MM.1S (cell line): ENCODE measurements around the gene CCL19.

Experiments
- DNase-seq: peaks from one replicate; pipeline ENCODE4 v3.0.0-alpha.2; 2015
- H2AFZ ChIP-seq: fragments of 300-600 bp; sonication (generic); 2 replicates; pipeline ENCODE4 v1.6.0; 2016; ENCODE audit warnings: antibody characterized with exemption, low read length
- H3F3A ChIP-seq: fragments of 300-600 bp; sonication (generic); 2 replicates; pipeline ENCODE4 v1.6.1; 2016; ENCODE audit warnings: mild to moderate bottlenecking, antibody characterized with exemption, low read length, moderate library complexity, mixed read lengths; ENCODE audit not compliant: insufficient read depth
- H3K27ac ChIP-seq: fragments of 300-600 bp; sonication (generic); 2 replicates; pipeline ENCODE4 v1.5.1; 2016; ENCODE audit warnings: mild to moderate bottlenecking, low read length
- H3K27me3 ChIP-seq: fragments of 300-600 bp; sonication (generic); replicated peaks from 2 replicates; pipeline ENCODE4 v1.6.0; 2016; ENCODE audit warnings: low read length; ENCODE audit not compliant: insufficient read depth
- H3K36me3 ChIP-seq: fragments of 300-600 bp; sonication (generic); replicated peaks from 2 replicates; pipeline ENCODE4 v1.6.1; 2016; ENCODE audit warnings: mild to moderate bottlenecking, low read length, mixed read lengths; ENCODE audit not compliant: insufficient read depth
- H3K4me1 ChIP-seq: fragments of 300-600 bp; sonication (generic); 2 replicates; pipeline ENCODE4 v1.6.1; 2016; ENCODE audit warnings: low read length, mixed read lengths
- H3K4me2 ChIP-seq: fragments of 300-600 bp; sonication (generic); 2 replicates; pipeline ENCODE4 v1.6.0; 2016; ENCODE audit warnings: low read depth, low read length
- H3K4me3 ChIP-seq: fragments of 300-600 bp; sonication (generic); 2 replicates; pipeline ENCODE4 v1.5.1; 2016; ENCODE audit warnings: low read length, mixed read lengths
- H3K79me2 ChIP-seq: fragments of 300-600 bp; sonication (generic); 2 replicates; pipeline ENCODE4 v1.6.1; 2016; ENCODE audit warnings: mixed run types, low read length, mixed read lengths
- H3K9ac ChIP-seq: fragments of 300-600 bp; sonication (generic); 2 replicates; pipeline ENCODE4 v1.6.1; 2016; ENCODE audit warnings: low read length, mixed read lengths
- H3K9me2 ChIP-seq: fragments of 300-600 bp; sonication (generic); replicated peaks from 2 replicates; pipeline ENCODE4 v1.6.1; 2016; ENCODE audit warnings: mild to moderate bottlenecking, low read length, mixed read lengths; ENCODE audit not compliant: insufficient read depth
- H3K9me3 ChIP-seq: fragments of 300-600 bp; sonication (generic); replicated peaks from 2 replicates; pipeline ENCODE4 v1.6.1; 2016; ENCODE audit warnings: mild to moderate bottlenecking, low read length, mixed read lengths; ENCODE audit not compliant: insufficient read depth
- H4K20me1 ChIP-seq: fragments of 300-600 bp; sonication (generic); 2 replicates; pipeline ENCODE4 v1.6.1; 2016; ENCODE audit warnings: mild to moderate bottlenecking, low read length, moderate library complexity, mixed read lengths; ENCODE audit not compliant: insufficient read depth
- EZH2 ChIP-seq: fragments of 300-600 bp; sonication (generic); optimal IDR thresholded peaks from 2 replicates; pipeline ENCODE3; 2017; ENCODE audit warnings: low read depth, mild to moderate bottlenecking, antibody characterized with exemption, low read length, mixed read lengths
- EZH2phosphoT487 ChIP-seq: fragments of 300-600 bp; sonication (generic); IDR thresholded peaks from 2 replicates; pipeline ENCODE4 v1.6.1; 2018; ENCODE audit warnings: antibody characterized with exemption, low read length
- TF ChIP-seq, protein P1 (sequence below): fragments of 300-600 bp; sonication (generic); IDR thresholded peaks from 2 replicates; pipeline ENCODE4 v1.5.1; 2016; ENCODE audit warnings: antibody characterized with exemption, low read length, mixed read lengths

Gene CCL19

DNA sequence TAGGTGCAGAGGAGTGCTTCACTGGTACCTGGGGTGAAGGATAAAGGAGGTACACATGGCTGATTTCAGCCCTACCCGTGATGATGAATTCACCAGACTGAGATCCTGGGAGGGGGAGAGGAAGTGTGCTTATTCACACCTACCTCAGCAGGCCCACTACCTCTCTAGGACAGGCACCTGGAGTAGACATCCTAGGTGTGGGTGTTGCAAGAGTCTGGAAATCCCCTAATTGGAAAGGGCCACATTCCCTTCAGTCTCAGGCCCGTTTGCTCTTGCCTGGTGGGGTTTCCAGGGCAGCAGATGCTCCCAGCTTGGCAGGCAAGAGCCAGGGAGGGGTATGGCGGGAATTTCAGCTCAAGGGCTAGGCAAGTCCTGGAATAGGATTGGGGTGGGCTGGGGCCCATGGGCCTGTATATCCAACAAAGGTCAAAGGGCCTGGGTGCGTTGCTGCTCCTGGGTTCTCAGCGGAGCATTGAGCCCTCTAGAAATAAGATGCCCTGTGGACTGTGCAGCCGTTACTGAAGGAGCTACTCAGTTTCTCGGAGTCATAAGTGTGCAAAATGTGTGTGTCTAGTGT is 24.7 kb upstream of the CCL19 start:
- Histone ChIP-seq H3K4me2 (no peak overlapping the region), H3K9me2 (no peaks in the 10 kb centered on the region), H3K27ac (no peak overlapping the region), H4K20me1 (no peaks in the 10 kb centered on the region), H2AFZ (no peak overlapping the region), H3K27me3 (no peaks in the 10 kb centered on the region), H3K4me3 (no peak overlapping the region), H3K9ac (no peak overlapping the region), H3K9me3 (no peaks in the 10 kb centered on the region), H3K36me3 (no peaks in the 10 kb centered on the region), H3K79me2 (no peaks in the 10 kb centered on the region), H3F3A (no peaks in the 10 kb centered on the region), H3K4me1 (no peaks in the 10 kb centered on the region)
- TF ChIP-seq EZH2: no peak
- DNase-seq: no peak

GRCh38 chr9:34714007-34714406 is 22.9 kb upstream of the CCL19 start:
- TF ChIP-seq EZH2 (no peak), EZH2phosphoT487 (no peak)
- TF ChIP-seq, protein P1, sequence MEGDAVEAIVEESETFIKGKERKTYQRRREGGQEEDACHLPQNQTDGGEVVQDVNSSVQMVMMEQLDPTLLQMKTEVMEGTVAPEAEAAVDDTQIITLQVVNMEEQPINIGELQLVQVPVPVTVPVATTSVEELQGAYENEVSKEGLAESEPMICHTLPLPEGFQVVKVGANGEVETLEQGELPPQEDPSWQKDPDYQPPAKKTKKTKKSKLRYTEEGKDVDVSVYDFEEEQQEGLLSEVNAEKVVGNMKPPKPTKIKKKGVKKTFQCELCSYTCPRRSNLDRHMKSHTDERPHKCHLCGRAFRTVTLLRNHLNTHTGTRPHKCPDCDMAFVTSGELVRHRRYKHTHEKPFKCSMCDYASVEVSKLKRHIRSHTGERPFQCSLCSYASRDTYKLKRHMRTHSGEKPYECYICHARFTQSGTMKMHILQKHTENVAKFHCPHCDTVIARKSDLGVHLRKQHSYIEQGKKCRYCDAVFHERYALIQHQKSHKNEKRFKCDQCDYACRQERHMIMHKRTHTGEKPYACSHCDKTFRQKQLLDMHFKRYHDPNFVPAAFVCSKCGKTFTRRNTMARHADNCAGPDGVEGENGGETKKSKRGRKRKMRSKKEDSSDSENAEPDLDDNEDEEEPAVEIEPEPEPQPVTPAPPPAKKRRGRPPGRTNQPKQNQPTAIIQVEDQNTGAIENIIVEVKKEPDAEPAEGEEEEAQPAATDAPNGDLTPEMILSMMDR: no peak
- Histone ChIP-seq H3K9me2 (no peaks in the 10 kb centered on the region), H3K36me3 (no peaks in the 10 kb centered on the region), H3K9ac (no peak overlapping the region), H3K9me3 (no peaks in the 10 kb centered on the region), H3K79me2 (no peaks in the 10 kb centered on the region), H3K27ac (no peak overlapping the region), H3F3A (no peaks in the 10 kb centered on the region), H3K27me3 (no peaks in the 10 kb centered on the region), H3K4me1 (no peaks in the 10 kb centered on the region), H3K4me2 (no peak overlapping the region), H2AFZ (no peak overlapping the region), H3K4me3 (no peak overlapping the region), H4K20me1 (no peaks in the 10 kb centered on the region)
- DNase-seq: no peak

GRCh38 chr9:34712140-34712539 is 21.1 kb upstream of the CCL19 start:
- no peak for DNase-seq
- H3K4me2 ChIP-seq: no peak overlapping the region
- no peaks in the 10 kb centered on the region for H3K9me3 ChIP-seq
- H3K27ac ChIP-seq: no peak overlapping the region
- no peaks in the 10 kb centered on the region for H3K79me2 ChIP-seq
- no peaks in the 10 kb centered on the region for H3F3A ChIP-seq
- H3K4me3 ChIP-seq: no peak overlapping the region
- H2AFZ ChIP-seq: no peak overlapping the region
- TF ChIP-seq EZH2: no peak
- TF ChIP-seq, protein P1: no peak
- no peak for TF ChIP-seq EZH2phosphoT487
- no peaks in the 10 kb centered on the region for H3K27me3 ChIP-seq
- H4K20me1 ChIP-seq: no peaks in the 10 kb centered on the region
- H3K36me3 ChIP-seq: no peaks in the 10 kb centered on the region
- H3K9me2 ChIP-seq: no peaks in the 10 kb centered on the region
- no peaks in the 10 kb centered on the region for H3K4me1 ChIP-seq
- no peak overlapping the region for H3K9ac ChIP-seq

DNA sequence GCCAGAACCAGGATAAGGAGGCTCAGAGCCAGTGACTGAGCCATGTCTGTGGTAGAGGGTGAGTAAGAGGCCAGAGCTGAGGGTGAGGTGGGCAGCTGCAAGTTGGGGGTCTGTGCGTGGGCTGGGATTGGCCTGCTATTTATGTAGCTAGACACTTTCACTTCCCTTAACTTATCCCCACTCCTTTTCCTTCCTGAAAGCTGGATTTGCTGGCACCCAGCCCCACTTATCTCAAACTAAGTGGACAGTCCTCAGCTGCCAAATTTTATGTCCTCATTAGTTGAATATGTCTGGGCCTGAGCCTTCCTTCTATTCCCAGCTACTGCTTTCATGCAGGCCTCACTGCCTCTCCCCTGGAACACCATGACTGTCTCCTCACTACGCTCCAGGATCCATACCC is 18.9 kb upstream of the CCL19 start, which contains the start of gene CCL21:
TSS of gene CCL21 (minus strand) at position 114 of the 400 bp plus-strand sequence. CDS start at position 44, 70 bp downstream.
- no peak within 1 kb of the TSS for H3K27ac ChIP-seq
- no peaks in the 10 kb centered on the region for H3F3A ChIP-seq
- H3K4me1 ChIP-seq: no peaks in the 10 kb centered on the region
- H3K79me2 ChIP-seq: no peaks in the 10 kb centered on the region
- H3K9ac ChIP-seq: no peak within 1 kb of the TSS
- no peak within 1 kb of the TSS for H3K4me3 ChIP-seq
- no peaks in the 10 kb centered on the region for H3K27me3 ChIP-seq
- H2AFZ ChIP-seq: no peak within 1 kb of the TSS
- DNase-seq: no peak
- H3K9me3 ChIP-seq: no peaks in the 10 kb centered on the region
- H3K9me2 ChIP-seq: no peaks in the 10 kb centered on the region
- no peak within 1 kb of the TSS for H3K4me2 ChIP-seq
- H4K20me1 ChIP-seq: no peaks in the 10 kb centered on the region
- H3K36me3 ChIP-seq: no peaks in the 10 kb centered on the region
- TF ChIP-seq EZH2 (no peak), EZH2phosphoT487 (no peak)
- TF ChIP-seq, protein P1: no peak
